HEK293 (cell line): Measurements from ENCODE around the gene GSTP1.
A peak's percentile ranks its signal among the peaks of the same experiment; 100 is the strongest.

Experiments
- CTCF ChIA-PET: fragments of 350-600 bp; formaldehyde crosslinking; extraction: SDS; loops from one replicate; lab custom pipeline; 2021; ENCODE audit warnings: antibody characterized with exemption; lab: Yijun Ruan, JAX
- POLR2A ChIA-PET: fragments of 300-600 bp; formaldehyde crosslinking; extraction: SDS; loops from one replicate; lab custom pipeline; 2020; ENCODE audit warnings: antibody characterized with exemption, inconsistent platforms; lab: Yijun Ruan, JAX
- H3K27ac ChIP-seq: fragments of 200-500 bp; sonication (Bioruptor generic); 2 replicates; pipeline ENCODE4 v1.5.1; 2014; ENCODE audit warnings: low read depth, low read length, control low read depth, inconsistent platforms; ENCODE audit errors: extremely low read depth
- H3K36me3 ChIP-seq, 2 experiments: fragments of 200-500 bp in 1 of 2; sonication (Bioruptor generic) in 1 of 2; 1 replicate in 1 of 2; 2 replicates in 1 of 2; pipeline ENCODE4 v1.5.1; 2014 to 2017; ENCODE audit warnings: inconsistent platforms in 2 of 2, low read length in 2 of 2; ENCODE audit not compliant: control insufficient read depth in 2 of 2, insufficient read depth in 1 of 2
- H3K4me1 ChIP-seq: fragments of 200-500 bp; sonication (Bioruptor generic); 2 replicates; pipeline ENCODE4 v1.5.1; 2014; ENCODE audit warnings: mild to moderate bottlenecking, low read length, inconsistent platforms; ENCODE audit not compliant: control insufficient read depth, insufficient read depth
- H3K4me3 ChIP-seq: 2 replicates; pipeline ENCODE4 v1.5.1; 2011; ENCODE audit warnings: low read depth, mild to moderate bottlenecking, control low read depth, low read length, moderate library complexity
- H3K9me3 ChIP-seq: fragments of 200-500 bp; sonication (Bioruptor generic); 2 replicates; pipeline ENCODE4 v1.5.1; 2014; ENCODE audit warnings: low read depth, low read length, inconsistent platforms; ENCODE audit not compliant: control insufficient read depth, insufficient read depth
- BCL6B ChIP-seq: fragments of 450-650 bp; formaldehyde crosslinking; IDR thresholded peaks from 2 replicates; pipeline ENCODE4 v1.5.1; 2017; ENCODE audit warnings: missing biosample characterization, missing genetic modification characterization
- FEZF1 ChIP-seq: fragments of 450-650 bp; formaldehyde crosslinking; IDR thresholded peaks from 2 replicates; pipeline ENCODE4 v1.5.1; 2016; ENCODE audit warnings: missing biosample characterization, missing genetic modification characterization
- HIC1 ChIP-seq: fragments of 450-650 bp; formaldehyde crosslinking; IDR thresholded peaks from 2 replicates; pipeline ENCODE4 v1.5.1; 2016; ENCODE audit warnings: missing biosample characterization, missing genetic modification characterization
- HOXD13 ChIP-seq: sonication (generic); formaldehyde crosslinking; IDR thresholded peaks from 2 replicates; pipeline ENCODE4 v1.8.0; 2022; ENCODE audit warnings: missing genetic modification reagents, borderline replicate concordance
- KLF16 ChIP-seq: fragments of 450-650 bp; formaldehyde crosslinking; IDR thresholded peaks from 2 replicates; pipeline ENCODE4 v1.5.1; 2017; ENCODE audit warnings: missing biosample characterization, missing genetic modification characterization
- KLF7 ChIP-seq: fragments of 450-650 bp; formaldehyde crosslinking; IDR thresholded peaks from 2 replicates; pipeline ENCODE4 v1.5.1; 2016; ENCODE audit warnings: missing biosample characterization, missing genetic modification characterization, borderline replicate concordance
- PBX3 ChIP-seq: sonication (generic); formaldehyde crosslinking; IDR thresholded peaks from 2 replicates; pipeline ENCODE4 v1.8.1; 2022; ENCODE audit warnings: mild to moderate bottlenecking, moderate library complexity, missing genetic modification reagents
- PRDM10 ChIP-seq: fragments of 450-650 bp; formaldehyde crosslinking; IDR thresholded peaks from 2 replicates; pipeline ENCODE4 v1.5.1; 2016; ENCODE audit warnings: missing biosample characterization, missing genetic modification characterization
- SP7 ChIP-seq: fragments of 450-650 bp; formaldehyde crosslinking; IDR thresholded peaks from 2 replicates; pipeline ENCODE4 v1.5.1; 2016; ENCODE audit warnings: missing biosample characterization, missing genetic modification characterization
- ZBTB1 ChIP-seq: fragments of 450-650 bp; formaldehyde crosslinking; IDR thresholded peaks from 2 replicates; pipeline ENCODE4 v1.5.1; 2016; ENCODE audit warnings: missing biosample characterization, missing genetic modification characterization
- ZBTB48 ChIP-seq: fragments of 450-650 bp; formaldehyde crosslinking; IDR thresholded peaks from 2 replicates; pipeline ENCODE4 v1.5.1; 2016; ENCODE audit warnings: missing biosample characterization, missing genetic modification characterization
- ZBTB7A ChIP-seq: fragments of 450-650 bp; formaldehyde crosslinking; IDR thresholded peaks from 2 replicates; pipeline ENCODE4 v1.5.1; 2016; ENCODE audit warnings: low read depth, missing biosample characterization, missing genetic modification characterization
- ZNF366 ChIP-seq: fragments of 450-650 bp; formaldehyde crosslinking; conservative IDR thresholded peaks from 2 replicates; pipeline ENCODE4 v1.5.1; 2016; ENCODE audit warnings: missing biosample characterization, missing genetic modification characterization
- ZNF394 ChIP-seq: fragments of 450-650 bp; formaldehyde crosslinking; IDR thresholded peaks from 2 replicates; pipeline ENCODE4 v1.5.1; 2016; ENCODE audit warnings: missing biosample characterization, missing genetic modification characterization, mild to moderate bottlenecking, moderate library complexity, borderline replicate concordance
- ZNF398 ChIP-seq: fragments of 450-650 bp; formaldehyde crosslinking; IDR thresholded peaks from 2 replicates; pipeline ENCODE4 v1.5.1; 2017; ENCODE audit warnings: missing biosample characterization, missing genetic modification characterization
- ZNF548 ChIP-seq: fragments of 450-650 bp; formaldehyde crosslinking; IDR thresholded peaks from 2 replicates; pipeline ENCODE4 v1.5.1; 2016; ENCODE audit warnings: missing biosample characterization, missing genetic modification characterization
- ZNF560 ChIP-seq: fragments of 450-650 bp; formaldehyde crosslinking; IDR thresholded peaks from 2 replicates; pipeline ENCODE4 v1.5.1; 2017; ENCODE audit warnings: missing biosample characterization, missing genetic modification characterization, borderline replicate concordance
- ZNF561 ChIP-seq: fragments of 450-650 bp; IDR thresholded peaks from 2 replicates; pipeline ENCODE4 v1.5.1; 2018; ENCODE audit warnings: missing biosample characterization, missing genetic modification characterization, borderline replicate concordance
- ZNF600 ChIP-seq: fragments of 450-650 bp; formaldehyde crosslinking; IDR thresholded peaks from 2 replicates; pipeline ENCODE4 v1.5.1; 2016; ENCODE audit warnings: missing biosample characterization, missing genetic modification characterization
- ZNF654 ChIP-seq: fragments of 450-650 bp; formaldehyde crosslinking; IDR thresholded peaks from 2 replicates; pipeline ENCODE4 v1.5.1; 2016; ENCODE audit warnings: low read depth, missing biosample characterization, missing genetic modification characterization
- ZNF660 ChIP-seq: fragments of 450-650 bp; IDR thresholded peaks from 2 replicates; pipeline ENCODE4 v1.5.1; 2018; ENCODE audit warnings: missing biosample characterization, mild to moderate bottlenecking, missing genetic modification characterization
- ZNF76 ChIP-seq: fragments of 450-650 bp; formaldehyde crosslinking; IDR thresholded peaks from 2 replicates; pipeline ENCODE4; 2016; ENCODE audit warnings: low read depth, missing biosample characterization, missing genetic modification characterization, borderline replicate concordance
- ZNF791 ChIP-seq: fragments of 450-650 bp; formaldehyde crosslinking; IDR thresholded peaks from 2 replicates; pipeline ENCODE4 v1.5.1; 2016; ENCODE audit warnings: missing biosample characterization, missing genetic modification characterization
- ZXDB ChIP-seq: fragments of 450-650 bp; formaldehyde crosslinking; IDR thresholded peaks from 2 replicates; pipeline ENCODE4 v1.5.1; 2016; ENCODE audit warnings: missing biosample characterization, missing genetic modification characterization

GSTP1 gene

GRCh38 chr11:67605231-67606011 lies 21.8 kb downstream of the GSTP1 start:
- H3K36me3 ChIP-seq = peaks cover 0 to 21% of the 10 kb centered on the region in 2 experiments; a peak in 1 of 3 replicates
- no peak overlapping the region for H3K27ac ChIP-seq
- no peaks in the 10 kb centered on the region for H3K9me3 ChIP-seq
- H3K4me1 ChIP-seq = no peaks in the 10 kb centered on the region
- CTCF ChIA-PET = no interaction called here
- TF ChIP-seq SP7 (tag by site-specific recombination) (no peak), ZBTB1 (tag by site-specific recombination) (no peak), ZBTB48 (no peak), KLF7 (tag by site-specific recombination) (no peak), ZNF398 (tag by site-specific recombination) (no peak), ZNF548 (tag by site-specific recombination) (no peak), FEZF1 (tag by site-specific recombination) (no peak), ZNF394 (tag by site-specific recombination) (no peak), ZNF560 (tag by site-specific recombination) (no peak), ZNF366 (tag by site-specific recombination) (no peak), ZXDB (no peak), KLF16 (tag by site-specific recombination) (no peak), PRDM10 (tag by site-specific recombination) (no peak)
- TF ChIP-seq, all 188 proteins: peak for 0
- H3K4me3 ChIP-seq = no peak overlapping the region
- POLR2A ChIA-PET = interaction anchor here (0.6 kb wide), 1 partner anchor 34 kb away, joined by 3 read pairs; no protein-coding TSS in a partner anchor

- H3K36me3 ChIP-seq = peaks cover 0 to 27% of the 10 kb centered on the region in 2 experiments; a peak in 1 of 3 replicates
Observed at GRCh38 chr11:67606093-67606491, 22.5 kb downstream of the GSTP1 start.

More at GRCh38 chr11:67606093-67606491, 22.5 kb downstream of the GSTP1 start:
- TF ChIP-seq PBX3 (no peak), ZNF791 (tag by site-specific recombination) (no peak), BCL6B (no peak), ZNF76 (tag by site-specific recombination) (no peak), HOXD13 (CRISPR knock-in tag) (no peak), ZBTB7A (tag by site-specific recombination) (no peak), ZNF600 (no peak), ZNF660 (no peak), HIC1 (tag by site-specific recombination) (no peak), ZNF561 (tag by site-specific recombination) (no peak), ZNF654 (tag by site-specific recombination) (no peak)
- H3K27ac ChIP-seq = no peak overlapping the region
- H3K4me1 ChIP-seq = no peaks in the 10 kb centered on the region
- peak overlapping the region; percentile 96 for H3K4me3 ChIP-seq
- H3K9me3 ChIP-seq = no peaks in the 10 kb centered on the region
- CTCF ChIA-PET = no interaction called here
- POLR2A ChIA-PET = interaction anchor here (0.6 kb wide), 1 partner anchor 34 kb away, joined by 3 read pairs; no protein-coding TSS in a partner anchor
